GM12878 (cell line): ENCODE data around the gene RASSF6. TPM values are rescaled to one million over a fixed set of nuclear protein-coding genes. Genes with fewer than 3 reads are reported as not detected.

Source experiments
- ATAC-seq: fragments of 200-7000 bp; cut with Tn5 transposase; 3 replicates; pipeline ENCODE4 v1.9.1; 2020; ENCODE audit warnings: mild to moderate bottlenecking, moderate library complexity
- BruUV-seq: library from RNA; stranded (reverse); fragments of 400-500 nt; replicated peaks from 2 replicates; lab custom pipeline; 2021; lab: Mats Ljungman, UMichigan
- CTCF ChIA-PET: fragments of 300-600 bp; sonication (Branson Sonifier 250); formaldehyde crosslinking; extraction: SDS; loops from one replicate; lab custom pipeline; 2021; ENCODE audit warnings: inconsistent platforms; lab: Yijun Ruan, JAX
- POLR2A ChIA-PET: fragments of 350-600 bp; formaldehyde crosslinking; extraction: SDS; loops from one replicate; lab custom pipeline; 2021; ENCODE audit warnings: inconsistent platforms; lab: Charles Lee
- RAD21 ChIA-PET: fragments of 300-600 bp; sonication (Branson Sonifier 250); formaldehyde crosslinking; loops from one replicate; lab custom pipeline; 2023; ENCODE audit warnings: antibody characterized with exemption; ENCODE audit not compliant: unreplicated experiment; lab: Charles Lee
- SMC1A ChIA-PET: fragments of 300-600 bp; sonication (Branson Sonifier 250); formaldehyde crosslinking; loops from one replicate; lab custom pipeline; 2023; ENCODE audit not compliant: unreplicated experiment, uncharacterized antibody; lab: Charles Lee
- DNase-seq: peaks from one replicate; pipeline ENCODE4 v3.0.0-alpha.2; 2011; ENCODE audit warnings: low read depth, low spot score
- FAIRE-seq: peaks from 3 replicates; lab custom pipeline; 2011; peaks lifted over from hg19 to GRCh38; lab: Jason Lieb, UNC
- H2AFZ ChIP-seq: 2 replicates; pipeline ENCODE4 v1.6.0; 2011; ENCODE audit warnings: low read depth, low read length, control low read depth; ENCODE audit not compliant: control insufficient read depth
- H3K27ac ChIP-seq: 2 replicates; pipeline ENCODE4 v1.5.1; 2011; ENCODE audit warnings: control low read depth; ENCODE audit not compliant: control insufficient read depth, insufficient read depth
- H3K27me3 ChIP-seq, 2 experiments: replicated peaks in 1 of 2; 2 replicates each; pipeline versions ENCODE4 v1.6.0 to v1.6.1; 2011; ENCODE audit warnings: low read length in 1 of 2; ENCODE audit not compliant: control insufficient read depth in 2 of 2, insufficient read depth in 2 of 2
- H3K36me3 ChIP-seq, 2 experiments: 2 replicates each; pipeline ENCODE4 v1.5.1; 2011; ENCODE audit warnings: low read length in 1 of 2; ENCODE audit not compliant: control insufficient read depth in 2 of 2, insufficient read depth in 2 of 2
- H3K4me1 ChIP-seq: 2 replicates; pipeline ENCODE4 v1.6.1; 2011; ENCODE audit warnings: mild to moderate bottlenecking, low read length, moderate library complexity, mixed read lengths; ENCODE audit not compliant: control insufficient read depth, insufficient read depth
- H3K4me2 ChIP-seq: 2 replicates; pipeline ENCODE4 v1.6.0; 2011; ENCODE audit warnings: control low read depth; ENCODE audit not compliant: control insufficient read depth, insufficient read depth
- H3K4me3 ChIP-seq: fragments of 200-600 bp; sonication (generic); 2 replicates; pipeline ENCODE4 v1.5.1; 2016
- H3K79me2 ChIP-seq: 2 replicates; pipeline ENCODE4 v1.6.0; 2011; ENCODE audit warnings: low read length; ENCODE audit not compliant: control insufficient read depth, insufficient read depth
- H3K9ac ChIP-seq: 2 replicates; pipeline ENCODE4 v1.8.0; 2011; ENCODE audit warnings: low read length, control low read depth, mixed read lengths; ENCODE audit not compliant: control insufficient read depth, insufficient read depth
- H3K9me3 ChIP-seq: replicated peaks from 3 replicates; pipeline ENCODE4 v1.5.1; 2011; ENCODE audit warnings: mild to moderate bottlenecking, low read length; ENCODE audit not compliant: control insufficient read depth, insufficient read depth
- H4K20me1 ChIP-seq: 2 replicates; pipeline ENCODE4 v1.6.0; 2011; ENCODE audit not compliant: control insufficient read depth, insufficient read depth
- HCFC1 ChIP-seq: fragments of 150-350 bp; IDR thresholded peaks from 2 replicates; pipeline ENCODE4 v1.6.1; 2014; ENCODE audit warnings: low read length
- MEF2B ChIP-seq: fragments of 450-650 bp; IDR thresholded peaks from 2 replicates; pipeline ENCODE4 v1.6.1; 2018; ENCODE audit warnings: mild to moderate bottlenecking, moderate library complexity; ENCODE audit not compliant: partially characterized antibody, poor library complexity, severe bottlenecking
- NFYA ChIP-seq: IDR thresholded peaks from 2 replicates; pipeline ENCODE4 v1.6.1; 2011; ENCODE audit warnings: low read depth, mild to moderate bottlenecking, low read length, improper control_type of control experiment, borderline replicate concordance
- RELA ChIP-seq: fragments of 450-650 bp; IDR thresholded peaks from 2 replicates; pipeline ENCODE4 v1.8.0; 2014; ENCODE audit warnings: borderline replicate concordance; ENCODE audit not compliant: partially characterized antibody
- STAT1 ChIP-seq: fragments of 450-650 bp; conservative IDR thresholded peaks from 2 replicates; pipeline ENCODE4 v1.6.1; 2014; ENCODE audit warnings: antibody characterized with exemption, mild to moderate bottlenecking
- SUZ12 ChIP-seq: fragments of 200-600 bp; sonication (generic); IDR thresholded peaks from one replicate; pipeline ENCODE4 v1.6.1; 2018; ENCODE audit warnings: antibody characterized with exemption, mild to moderate bottlenecking; ENCODE audit not compliant: unreplicated experiment
- TCF3 ChIP-seq: IDR thresholded peaks from 2 replicates; pipeline ENCODE4 v1.6.1; 2012; ENCODE audit warnings: low read depth, mild to moderate bottlenecking, low read length, borderline replicate concordance; ENCODE audit not compliant: insufficient read depth
- TCF7 ChIP-seq: IDR thresholded peaks from 2 replicates; pipeline ENCODE4 v1.6.1; 2014; ENCODE audit warnings: antibody characterized with exemption, borderline replicate concordance
- WGBS: methylation state at CpG from one replicate; pipeline ENCODE4 v1.1.6; 2016; ENCODE audit warnings: low lambda C conversion rate; ENCODE audit not compliant: insufficient replicate concordance, insufficient coverage; ENCODE audit errors: missing lambda C conversion rate; 5-methylcytosine and 5-hydroxymethylcytosine counted together
- in situ Hi-C: fragments of 300-500 bp; cut with MboI; formaldehyde crosslinking; loops from 9 replicates; pipeline ENCODE4 v1.14.3; 2018; ENCODE audit warnings: mixed read lengths
- intact Hi-C: fragments of 100-400 bp; cut with micrococcal nuclease; formaldehyde crosslinking; loops from one replicate; pipeline ENCODE4 v1.14.2; 2022; ENCODE audit not compliant: unreplicated experiment
- polyA plus RNA-seq, 11 experiments: library from polyadenylated mRNA; depleted of rRNA in 4 of 11; unstranded in 6 of 11; stranded (reverse) in 5 of 11; fragments of >200 nt; fragmentation: Nextera tagmentation in 4 of 11; fragmentation: Illumina TruSeq in 1 of 11; extraction: Ambion mirVana in 4 of 11; extraction: Trizol in 1 of 11; gene quantifications; 1 replicate in 1 of 11; 2 replicates in 10 of 11; pipeline versions ENCODE4 v1.2.1 to v1.2.3, GENCODE V29; 2011 to 2016; ENCODE audit warnings: inconsistent platforms in 2 of 11, missing spikeins in 2 of 11, low read depth in 1 of 11
- total RNA-seq, 4 experiments: library from RNA; depleted of rRNA in 3 of 4; stranded (reverse); fragments of >200 nt in 3 of 4; fragmentation: Illumina TruSeq in 1 of 4; extraction: Trizol in 1 of 4; gene quantifications; 2 replicates each; pipeline versions ENCODE4 v1.2.1 to v1.2.3, GENCODE V29; 2013 to 2021
- TF ChIP-seq, protein P1 (sequence below): IDR thresholded peaks from 2 replicates; pipeline ENCODE4 v1.6.1; 2011; ENCODE audit warnings: mild to moderate bottlenecking, low read depth, low read length, moderate library complexity; ENCODE audit not compliant: insufficient replicate concordance
- TF ChIP-seq, protein P2 (sequence below): fragments of 450-650 bp; formaldehyde crosslinking; IDR thresholded peaks from 2 replicates; pipeline ENCODE4 v1.4.0; 2022; ENCODE audit warnings: mild to moderate bottlenecking, moderate library complexity
- TF ChIP-seq, protein P3 (sequence below): IDR thresholded peaks from 2 replicates; pipeline ENCODE4 v1.6.1; 2011; ENCODE audit warnings: borderline replicate concordance, low read depth, mild to moderate bottlenecking, moderate library complexity, mixed read lengths, low read length; ENCODE audit not compliant: insufficient read depth; ENCODE audit errors: extremely low read length
- TF ChIP-seq, protein P4 (sequence below): IDR thresholded peaks from 2 replicates; pipeline ENCODE4 v1.6.1; 2012; ENCODE audit warnings: low read length, inconsistent platforms
- TF ChIP-seq, protein P5 (sequence below): fragments of 150-350 bp; IDR thresholded peaks from 2 replicates; pipeline ENCODE4 v1.6.1; 2014; ENCODE audit warnings: mild to moderate bottlenecking, low read depth, low read length

The RASSF6 gene
- total and polyA plus RNA-seq, 10 of the 15 experiments (the other 5 are each of a cell fraction or from before 2014, with no cell fraction given) = 0.28 to 2.9 (median 0.54) TPM

DNA sequence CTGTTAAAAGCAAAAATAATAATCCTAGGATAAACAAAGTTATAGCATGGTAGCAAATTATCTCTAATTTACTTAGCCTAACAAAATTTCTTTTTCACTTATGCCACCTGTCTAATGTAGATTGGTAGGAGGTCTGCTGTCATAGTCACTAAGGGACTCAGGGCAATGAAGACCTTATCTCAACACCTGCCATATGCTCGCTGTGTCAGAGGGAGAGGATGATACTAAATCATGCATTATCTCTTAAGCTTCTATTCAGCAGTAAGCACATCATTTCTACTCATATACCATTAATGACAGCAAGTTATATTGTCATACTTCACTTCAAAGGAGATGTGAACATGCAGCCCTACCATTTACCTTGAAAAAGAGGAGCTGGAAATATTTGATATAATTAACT is 94.6 kb downstream of the RASSF6 start:
- Histone ChIP-seq H3K36me3 (no peaks in the 10 kb centered on the region), H3K27ac (no peak overlapping the region), H4K20me1 (no peaks in the 10 kb centered on the region), H3K4me1 (no peaks in the 10 kb centered on the region; the same call in 1 of the 2 replicates), H3K4me3 (no peak overlapping the region), H3K79me2 (no peaks in the 10 kb centered on the region), H3K9me3 (no peaks in the 10 kb centered on the region), H2AFZ (no peak overlapping the region), H3K9ac (no peak overlapping the region), H3K4me2 (no peak overlapping the region), H3K27me3 (no peaks in the 10 kb centered on the region)
- in situ Hi-C loops (no loop called here), intact Hi-C loops (no loop called here)
- 33% methylated on average over 1 of the region's 1 CpG for WGBS
- RAD21 ChIA-PET = interaction anchor here (2.0 kb wide), 1 partner anchor 48 kb away, joined by 4 read pairs; no protein-coding TSS in a partner anchor
- no TSS peak for BruUV-seq
- no peak for FAIRE-seq
- no peak for ATAC-seq
- CTCF ChIA-PET = interaction anchor here (1.3 to 1.6 kb wide), 4 partner anchors 8 to 50 kb away, joined by 3 to 4 read pairs (median 3); no protein-coding TSS in a partner anchor
- POLR2A ChIA-PET = no interaction called here
- SMC1A ChIA-PET = interaction anchor here (1.0 to 1.7 kb wide), 3 partner anchors 13 to 21 kb away, joined by 3 to 5 read pairs (median 5); no protein-coding TSS in a partner anchor
- no peak for DNase-seq
- TF ChIP-seq, protein P1, sequence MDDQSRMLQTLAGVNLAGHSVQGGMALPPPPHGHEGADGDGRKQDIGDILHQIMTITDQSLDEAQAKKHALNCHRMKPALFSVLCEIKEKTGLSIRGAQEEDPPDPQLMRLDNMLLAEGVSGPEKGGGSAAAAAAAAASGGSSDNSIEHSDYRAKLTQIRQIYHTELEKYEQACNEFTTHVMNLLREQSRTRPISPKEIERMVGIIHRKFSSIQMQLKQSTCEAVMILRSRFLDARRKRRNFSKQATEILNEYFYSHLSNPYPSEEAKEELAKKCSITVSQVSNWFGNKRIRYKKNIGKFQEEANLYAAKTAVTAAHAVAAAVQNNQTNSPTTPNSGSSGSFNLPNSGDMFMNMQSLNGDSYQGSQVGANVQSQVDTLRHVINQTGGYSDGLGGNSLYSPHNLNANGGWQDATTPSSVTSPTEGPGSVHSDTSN = no peak
- TF ChIP-seq, protein P2, sequence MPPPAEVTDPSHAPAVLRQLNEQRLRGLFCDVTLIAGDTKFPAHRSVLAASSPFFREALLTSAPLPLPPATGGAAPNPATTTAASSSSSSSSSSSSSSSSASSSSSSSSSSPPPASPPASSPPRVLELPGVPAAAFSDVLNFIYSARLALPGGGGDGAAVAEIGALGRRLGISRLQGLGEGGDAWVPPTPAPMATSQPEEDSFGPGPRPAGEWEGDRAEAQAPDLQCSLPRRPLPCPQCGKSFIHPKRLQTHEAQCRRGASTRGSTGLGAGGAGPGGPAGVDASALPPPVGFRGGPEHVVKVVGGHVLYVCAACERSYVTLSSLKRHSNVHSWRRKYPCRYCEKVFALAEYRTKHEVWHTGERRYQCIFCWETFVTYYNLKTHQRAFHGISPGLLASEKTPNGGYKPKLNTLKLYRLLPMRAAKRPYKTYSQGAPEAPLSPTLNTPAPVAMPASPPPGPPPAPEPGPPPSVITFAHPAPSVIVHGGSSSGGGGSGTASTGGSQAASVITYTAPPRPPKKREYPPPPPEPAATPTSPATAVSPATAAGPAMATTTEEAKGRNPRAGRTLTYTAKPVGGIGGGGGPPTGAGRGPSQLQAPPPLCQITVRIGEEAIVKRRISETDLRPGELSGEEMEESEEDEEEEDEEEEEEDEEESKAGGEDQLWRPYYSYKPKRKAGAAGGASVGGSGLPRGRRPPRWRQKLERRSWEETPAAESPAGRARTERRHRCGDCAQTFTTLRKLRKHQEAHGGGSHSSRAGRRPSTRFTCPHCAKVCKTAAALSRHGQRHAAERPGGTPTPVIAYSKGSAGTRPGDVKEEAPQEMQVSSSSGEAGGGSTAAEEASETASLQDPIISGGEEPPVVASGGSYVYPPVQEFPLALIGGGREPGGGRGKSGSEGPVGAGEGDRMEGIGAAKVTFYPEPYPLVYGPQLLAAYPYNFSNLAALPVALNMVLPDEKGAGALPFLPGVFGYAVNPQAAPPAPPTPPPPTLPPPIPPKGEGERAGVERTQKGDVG (CRISPR knock-in tag) = no peak
- TF ChIP-seq SUZ12 = no peak
- TF ChIP-seq RELA = no peak
- no peak for TF ChIP-seq MEF2B
- TF ChIP-seq, protein P3, sequence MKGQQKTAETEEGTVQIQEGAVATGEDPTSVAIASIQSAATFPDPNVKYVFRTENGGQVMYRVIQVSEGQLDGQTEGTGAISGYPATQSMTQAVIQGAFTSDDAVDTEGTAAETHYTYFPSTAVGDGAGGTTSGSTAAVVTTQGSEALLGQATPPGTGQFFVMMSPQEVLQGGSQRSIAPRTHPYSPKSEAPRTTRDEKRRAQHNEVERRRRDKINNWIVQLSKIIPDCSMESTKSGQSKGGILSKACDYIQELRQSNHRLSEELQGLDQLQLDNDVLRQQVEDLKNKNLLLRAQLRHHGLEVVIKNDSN = no peak
- no peak for TF ChIP-seq HCFC1
- TF ChIP-seq TCF3 = no peak
- TF ChIP-seq, protein P4, sequence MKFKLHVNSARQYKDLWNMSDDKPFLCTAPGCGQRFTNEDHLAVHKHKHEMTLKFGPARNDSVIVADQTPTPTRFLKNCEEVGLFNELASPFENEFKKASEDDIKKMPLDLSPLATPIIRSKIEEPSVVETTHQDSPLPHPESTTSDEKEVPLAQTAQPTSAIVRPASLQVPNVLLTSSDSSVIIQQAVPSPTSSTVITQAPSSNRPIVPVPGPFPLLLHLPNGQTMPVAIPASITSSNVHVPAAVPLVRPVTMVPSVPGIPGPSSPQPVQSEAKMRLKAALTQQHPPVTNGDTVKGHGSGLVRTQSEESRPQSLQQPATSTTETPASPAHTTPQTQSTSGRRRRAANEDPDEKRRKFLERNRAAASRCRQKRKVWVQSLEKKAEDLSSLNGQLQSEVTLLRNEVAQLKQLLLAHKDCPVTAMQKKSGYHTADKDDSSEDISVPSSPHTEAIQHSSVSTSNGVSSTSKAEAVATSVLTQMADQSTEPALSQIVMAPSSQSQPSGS = no peak
- TF ChIP-seq STAT1 = no peak
- TF ChIP-seq, protein P5, sequence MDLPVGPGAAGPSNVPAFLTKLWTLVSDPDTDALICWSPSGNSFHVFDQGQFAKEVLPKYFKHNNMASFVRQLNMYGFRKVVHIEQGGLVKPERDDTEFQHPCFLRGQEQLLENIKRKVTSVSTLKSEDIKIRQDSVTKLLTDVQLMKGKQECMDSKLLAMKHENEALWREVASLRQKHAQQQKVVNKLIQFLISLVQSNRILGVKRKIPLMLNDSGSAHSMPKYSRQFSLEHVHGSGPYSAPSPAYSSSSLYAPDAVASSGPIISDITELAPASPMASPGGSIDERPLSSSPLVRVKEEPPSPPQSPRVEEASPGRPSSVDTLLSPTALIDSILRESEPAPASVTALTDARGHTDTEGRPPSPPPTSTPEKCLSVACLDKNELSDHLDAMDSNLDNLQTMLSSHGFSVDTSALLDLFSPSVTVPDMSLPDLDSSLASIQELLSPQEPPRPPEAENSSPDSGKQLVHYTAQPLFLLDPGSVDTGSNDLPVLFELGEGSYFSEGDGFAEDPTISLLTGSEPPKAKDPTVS = no peak
- TF ChIP-seq NFYA = no peak
- no peak for TF ChIP-seq TCF7
